Fibroblast of lung (primary cell): ENCODE data around the gene RPS15. TPM values are rescaled to one million over a fixed set of nuclear protein-coding genes. Genes with fewer than 3 reads are reported as not detected.

Source experiments
- DNase-seq, 2 donors: peaks; one replicate each; pipeline versions ENCODE4 v3.0.0 to v3.0.0-alpha.2; 2010; ENCODE audit warnings: low read depth in 2 of 2
- H2AFZ ChIP-seq: 2 replicates; pipeline ENCODE4 v1.5.1; 2012; ENCODE audit warnings: low read length, control low read depth, inconsistent platforms
- H3K27ac ChIP-seq: 2 replicates; pipeline ENCODE4 v1.5.1; 2011; ENCODE audit warnings: low read length, control low read depth; ENCODE audit not compliant: insufficient read depth
- H3K27me3 ChIP-seq: 2 replicates; pipeline ENCODE4 v1.5.1; 2011; ENCODE audit warnings: mild to moderate bottlenecking, low read length; ENCODE audit not compliant: control insufficient read depth, insufficient read depth
- H3K36me3 ChIP-seq: 2 replicates; pipeline ENCODE4 v1.5.1; 2011; ENCODE audit warnings: low read length; ENCODE audit not compliant: control insufficient read depth, insufficient read depth
- H3K4me1 ChIP-seq: 2 replicates; pipeline ENCODE4 v1.5.1; 2011; ENCODE audit warnings: low read length; ENCODE audit not compliant: control insufficient read depth, insufficient read depth; ENCODE audit errors: extremely low read depth
- H3K4me2 ChIP-seq: 2 replicates; pipeline ENCODE4 v1.5.1; 2011; ENCODE audit warnings: low read length, control low read depth; ENCODE audit not compliant: insufficient read depth; ENCODE audit errors: extremely low read depth
- H3K4me3 ChIP-seq, 4 experiments: fragments of 200-600 bp in 1 of 4; sonication (generic) in 1 of 4; replicated peaks in 1 of 4; 2 replicates each; pipeline ENCODE4 v1.5.1; 2011 to 2016; ENCODE audit warnings: low read length in 4 of 4, low read depth in 3 of 4, mild to moderate bottlenecking in 3 of 4, control low read depth in 2 of 4, inconsistent platforms in 1 of 4, mixed read lengths in 1 of 4; ENCODE audit not compliant: insufficient read depth in 1 of 4; ENCODE audit errors: control extremely low read depth in 1 of 4
- H3K79me2 ChIP-seq: 2 replicates; pipeline ENCODE4 v1.5.1; 2012; ENCODE audit warnings: mild to moderate bottlenecking, low read length, inconsistent platforms; ENCODE audit not compliant: control insufficient read depth, insufficient read depth
- H3K9ac ChIP-seq: 2 replicates; pipeline ENCODE4 v1.5.1; 2011; ENCODE audit warnings: mild to moderate bottlenecking, low read length, control low read depth; ENCODE audit not compliant: insufficient read depth
- H3K9me3 ChIP-seq: 2 replicates; pipeline ENCODE4 v1.5.1; 2012; ENCODE audit warnings: low read depth, low read length; ENCODE audit not compliant: control insufficient read depth, insufficient read depth
- H4K20me1 ChIP-seq: 2 replicates; pipeline ENCODE4 v1.5.1; 2011; ENCODE audit warnings: low read length; ENCODE audit not compliant: control insufficient read depth, insufficient read depth; ENCODE audit errors: extremely low read depth
- CTCF ChIP-seq, 2 donors: IDR thresholded peaks in 1 of 2; conservative IDR thresholded peaks in 1 of 2; 1 replicate in 1 of 2; 2 replicates in 1 of 2; pipeline ENCODE4 v1.5.1; 2011 to 2012; ENCODE audit warnings: low read length in 2 of 2, control low read depth in 1 of 2, inconsistent platforms in 1 of 2, low read depth in 1 of 2, mild to moderate bottlenecking in 1 of 2
- EZH2 ChIP-seq: IDR thresholded peaks from 2 replicates; pipeline ENCODE4 v1.5.1; 2012; ENCODE audit warnings: low read length, control low read depth, mild to moderate bottlenecking; ENCODE audit errors: missing control alignments
- polyA plus RNA-seq, 2 donors: library from polyadenylated mRNA; depleted of rRNA in 1 of 2; stranded (reverse) in 1 of 2; unstranded in 1 of 2; fragments of >200 nt; gene quantifications; 2 replicates each; pipeline ENCODE4 v1.2.1, GENCODE V29; 2011 to 2012; ENCODE audit warnings: missing spikeins in 1 of 2
- total RNA-seq: library from RNA; depleted of rRNA; stranded (reverse); fragments of >200 nt; gene quantifications from 2 replicates; pipeline ENCODE4 v1.2.1, GENCODE V29; 2014

The RPS15 gene
- total and polyA plus RNA-seq, 2 donors (not counting 1 experiment from before 2014, with no cell fraction given): 369 to 878 TPM

GRCh38 chr19:1426736-1427135, 11.5 kb upstream of the RPS15 start:
- H3K79me2 ChIP-seq: peaks cover 30% of the 10 kb centered on the region
- H3K9ac ChIP-seq: no peak overlapping the region
- H3K9me3 ChIP-seq: no peaks in the 10 kb centered on the region
- H3K36me3 ChIP-seq: peaks cover 44% of the 10 kb centered on the region
- no peak overlapping the region for H3K4me2 ChIP-seq
- DNase-seq: no peak
- H3K4me3 ChIP-seq: no peak overlapping the region
- no peak overlapping the region for H2AFZ ChIP-seq
- H3K27me3 ChIP-seq: no peaks in the 10 kb centered on the region
- no peaks in the 10 kb centered on the region for H4K20me1 ChIP-seq
- no peak overlapping the region for H3K27ac ChIP-seq
- TF ChIP-seq CTCF (conservative IDR thresholded peaks at IDR 0.05 in 1 of 2, IDR thresholded peaks at IDR 0.05 in 1 of 2; ENCODE audit: low read depth in 1 of 2, low read length in 2 of 2): no peak
- TF ChIP-seq EZH2: no peak
- no peaks in the 10 kb centered on the region for H3K4me1 ChIP-seq

DNA sequence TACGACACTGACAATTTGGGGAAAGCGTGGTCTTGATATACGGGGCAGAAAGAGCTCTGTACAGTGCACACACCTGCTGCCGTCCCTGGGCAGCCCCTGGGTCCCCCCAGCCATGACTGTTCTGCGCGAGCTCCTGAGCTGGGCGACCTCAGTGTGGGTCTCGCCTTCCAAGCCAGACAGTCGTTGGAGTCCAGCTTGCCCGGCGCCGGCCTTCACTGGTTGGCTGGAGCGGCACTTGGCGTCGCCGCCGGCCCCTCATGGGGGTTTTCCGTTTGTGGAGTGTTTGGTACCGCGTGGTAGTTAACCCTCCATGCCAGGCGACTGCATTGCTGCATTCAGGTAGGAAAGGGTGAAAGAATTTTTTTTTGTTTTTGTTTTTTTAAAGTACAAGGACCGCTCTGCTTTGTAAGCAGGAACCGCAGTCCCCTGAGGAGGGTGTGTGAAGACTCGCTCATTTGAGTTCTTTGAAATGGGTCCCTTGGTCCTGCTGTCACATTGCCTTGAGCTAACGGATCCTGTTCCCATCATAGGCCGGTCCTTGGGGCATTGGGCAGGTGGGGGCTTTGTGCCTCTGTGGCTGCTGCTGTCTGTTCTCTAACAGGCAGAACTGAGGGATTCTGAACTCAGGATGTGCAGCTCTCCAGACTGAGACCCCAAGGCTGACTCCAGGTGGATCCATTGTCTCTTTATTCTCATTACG, 10.8 kb upstream of the RPS15 start:
- H3K9ac ChIP-seq: no peak overlapping the region
- no peak overlapping the region for H3K27ac ChIP-seq
- DNase-seq: no peak
- no peak overlapping the region for H3K4me3 ChIP-seq
- H3K36me3 ChIP-seq: peaks cover 43% of the 10 kb centered on the region
- H3K79me2 ChIP-seq: peaks cover 23% of the 10 kb centered on the region
- H3K4me1 ChIP-seq: no peaks in the 10 kb centered on the region
- no peaks in the 10 kb centered on the region for H3K9me3 ChIP-seq
- H2AFZ ChIP-seq: no peak overlapping the region
- H3K27me3 ChIP-seq: no peaks in the 10 kb centered on the region
- no peak overlapping the region for H3K4me2 ChIP-seq
- TF ChIP-seq EZH2 (no peak), CTCF (conservative IDR thresholded peaks at IDR 0.05 in 1 of 2, IDR thresholded peaks at IDR 0.05 in 1 of 2; ENCODE audit: low read depth in 1 of 2, low read length in 2 of 2) (no peak)
- no peaks in the 10 kb centered on the region for H4K20me1 ChIP-seq

DNA sequence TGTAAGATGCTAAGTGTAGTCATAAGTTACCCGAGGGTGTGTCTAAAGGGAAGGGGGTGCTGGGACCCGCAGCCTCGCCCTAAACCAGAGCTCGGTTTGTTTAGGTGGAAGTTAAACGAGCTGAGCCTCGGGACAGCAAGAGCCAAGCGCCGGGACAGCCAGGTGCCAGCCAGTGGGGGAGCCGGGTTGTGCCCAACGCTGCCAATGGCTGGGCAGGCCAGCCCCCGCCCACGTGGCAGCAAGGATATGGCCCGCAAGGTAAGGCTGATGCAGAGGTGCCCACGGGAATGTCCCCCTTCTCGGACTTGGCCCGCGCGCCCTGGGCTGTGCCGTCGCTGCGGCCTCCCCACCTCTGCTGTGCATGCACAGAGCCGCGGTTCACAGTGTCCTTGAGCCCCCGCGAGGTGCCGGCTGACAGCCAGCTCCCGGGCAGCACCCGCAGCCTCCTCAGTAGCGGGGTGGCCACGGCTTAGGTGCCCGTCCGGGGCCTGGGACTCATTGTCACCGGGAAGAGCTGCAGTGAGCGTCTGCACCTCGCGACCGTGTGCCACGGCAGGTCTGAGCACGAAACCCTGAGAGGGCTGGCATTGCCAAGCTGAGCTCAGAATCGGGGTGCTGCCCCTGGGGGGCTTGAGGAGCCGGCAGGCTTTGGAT, 9.3 kb upstream of the RPS15 start:
- Histone ChIP-seq H3K79me2 (peaks cover 13% of the 10 kb centered on the region), H3K4me1 (no peaks in the 10 kb centered on the region), H4K20me1 (no peaks in the 10 kb centered on the region), H3K9me3 (no peaks in the 10 kb centered on the region), H3K27ac (no peak overlapping the region), H3K27me3 (no peaks in the 10 kb centered on the region), H3K4me2 (no peak overlapping the region), H3K9ac (no peak overlapping the region), H3K4me3 (no peak overlapping the region), H3K36me3 (peaks cover 43% of the 10 kb centered on the region), H2AFZ (no peak overlapping the region)
- DNase-seq: no peak
- no peak for TF ChIP-seq CTCF (conservative IDR thresholded peaks at IDR 0.05 in 1 of 2, IDR thresholded peaks at IDR 0.05 in 1 of 2; ENCODE audit: low read depth in 1 of 2, low read length in 2 of 2)
- no peak for TF ChIP-seq EZH2
